Umbilical cord (tissue), 2 donors: ENCODE measurements around the gene TCHHL1. TPM values are rescaled to one million over a fixed set of nuclear protein-coding genes. Genes with fewer than 3 reads are reported as not detected.
A peak's percentile ranks its signal among the peaks of the same experiment; 100 is the strongest.
"Not testable (repeated sequence)": the region's sequence is repeated elsewhere in the genome, so short reads cannot be mapped to it uniquely, and the experiment has no call there.

Experiments used
- DNase-seq: peaks from one replicate; pipeline ENCODE4 v3.0.0-alpha.2; 2015; ENCODE audit warnings: low spot score
- total RNA-seq: library from RNA; depleted of rRNA; stranded (reverse); fragments of >200 nt; gene quantifications from one replicate; pipeline ENCODE4 v1.2.3, GENCODE V29; 2014; ENCODE audit warnings: low replicate concordance; ENCODE audit not compliant: insufficient read depth

The TCHHL1 gene
- total RNA-seq, 1 donor from 2014 or later, result 6.5 TPM

- DNase-seq, result no peak
These were observed 2.1 kb downstream of the TCHHL1 start for GRCh38 chr1:152086760-152087159.

- no peak for DNase-seq
These were observed 4.0 kb downstream of the TCHHL1 start for GRCh38 chr1:152084853-152085252.

DNA sequence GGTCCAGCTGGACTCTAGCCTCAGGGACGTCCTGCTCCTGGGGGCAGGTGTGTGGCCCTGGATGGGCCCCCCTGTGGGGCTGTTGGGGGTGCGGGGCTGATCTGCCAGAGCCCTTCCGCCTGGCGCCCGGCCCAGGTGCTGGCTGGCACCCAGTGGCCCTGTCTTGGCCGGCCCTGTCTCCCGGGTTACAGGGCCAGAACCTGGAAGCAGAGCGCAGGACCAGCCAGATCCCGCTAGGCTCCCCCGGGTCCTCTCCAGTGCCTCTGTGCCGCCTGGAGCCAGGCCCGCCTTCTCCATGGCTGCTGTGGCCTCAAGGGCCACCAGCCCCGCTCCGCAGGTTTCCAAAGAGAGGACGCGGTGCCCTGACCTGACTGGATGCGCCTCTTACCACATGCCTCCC is 7.8 kb downstream of the TCHHL1 start:
- DNase-seq, result not testable (repeated sequence)

DNA sequence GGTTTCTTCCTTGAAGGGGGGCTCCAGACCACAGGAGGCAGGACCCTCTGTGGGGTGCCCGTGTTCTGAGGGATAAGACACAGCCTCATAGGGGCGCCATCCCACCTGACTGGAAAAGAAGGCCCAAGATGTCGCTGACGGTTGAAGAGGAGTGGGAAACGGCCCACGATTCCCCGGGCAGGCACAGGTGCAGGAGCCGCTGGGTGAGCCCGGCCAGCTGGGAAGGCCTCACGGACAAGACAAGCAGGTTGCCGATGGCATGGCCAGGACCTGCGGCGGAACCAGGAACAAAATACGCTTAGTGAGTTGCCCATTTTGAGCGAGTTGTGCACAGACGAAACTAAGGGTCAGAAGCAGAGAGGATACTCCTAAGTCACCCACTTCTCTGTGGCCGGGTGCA is 8.4 kb downstream of the TCHHL1 start:
- not testable (repeated sequence) for DNase-seq

- no peak for DNase-seq
These were observed 9.9 kb downstream of the TCHHL1 start for GRCh38 chr1:152078831-152079441.

DNA sequence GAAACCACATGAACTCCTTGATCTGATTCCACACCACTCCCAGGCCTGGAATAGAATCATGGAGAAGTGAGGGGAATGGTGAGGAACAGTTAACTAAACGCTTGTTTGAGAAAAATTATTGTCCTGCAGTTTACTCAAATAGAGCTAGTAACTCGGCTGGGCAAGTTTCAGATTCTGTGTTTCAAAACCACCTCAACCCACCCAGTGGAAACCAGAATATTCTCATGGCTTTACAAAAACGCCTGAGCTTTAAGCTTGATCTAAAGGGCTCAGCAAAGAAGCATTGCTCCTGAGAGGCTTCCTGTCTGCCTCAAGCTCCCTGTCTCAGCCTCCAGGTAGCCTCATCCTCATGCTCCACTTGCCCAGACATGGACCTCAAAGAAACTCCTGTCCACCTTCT is 16.6 kb downstream of the TCHHL1 start:
- DNase-seq, result no peak

- no peak for DNase-seq
These were observed 17.7 kb downstream of the TCHHL1 start for GRCh38 chr1:152071123-152071522.

- DNase-seq, result no peak
These were observed 20.9 kb downstream of the TCHHL1 start for GRCh38 chr1:152067929-152068328.

- no peak for DNase-seq
These were observed 21.7 kb downstream of the TCHHL1 start for GRCh38 chr1:152067150-152067549.

- no peak for DNase-seq
These were observed 26.9 kb downstream of the TCHHL1 start for GRCh38 chr1:152061952-152062351.

GRCh38 chr1:152053375-152053774 is 35.5 kb downstream of the TCHHL1 start:
- no peak for DNase-seq

- peak; percentile 82 for DNase-seq
These were observed 36.3 kb downstream of the TCHHL1 start for GRCh38 chr1:152052606-152053005.

DNA sequence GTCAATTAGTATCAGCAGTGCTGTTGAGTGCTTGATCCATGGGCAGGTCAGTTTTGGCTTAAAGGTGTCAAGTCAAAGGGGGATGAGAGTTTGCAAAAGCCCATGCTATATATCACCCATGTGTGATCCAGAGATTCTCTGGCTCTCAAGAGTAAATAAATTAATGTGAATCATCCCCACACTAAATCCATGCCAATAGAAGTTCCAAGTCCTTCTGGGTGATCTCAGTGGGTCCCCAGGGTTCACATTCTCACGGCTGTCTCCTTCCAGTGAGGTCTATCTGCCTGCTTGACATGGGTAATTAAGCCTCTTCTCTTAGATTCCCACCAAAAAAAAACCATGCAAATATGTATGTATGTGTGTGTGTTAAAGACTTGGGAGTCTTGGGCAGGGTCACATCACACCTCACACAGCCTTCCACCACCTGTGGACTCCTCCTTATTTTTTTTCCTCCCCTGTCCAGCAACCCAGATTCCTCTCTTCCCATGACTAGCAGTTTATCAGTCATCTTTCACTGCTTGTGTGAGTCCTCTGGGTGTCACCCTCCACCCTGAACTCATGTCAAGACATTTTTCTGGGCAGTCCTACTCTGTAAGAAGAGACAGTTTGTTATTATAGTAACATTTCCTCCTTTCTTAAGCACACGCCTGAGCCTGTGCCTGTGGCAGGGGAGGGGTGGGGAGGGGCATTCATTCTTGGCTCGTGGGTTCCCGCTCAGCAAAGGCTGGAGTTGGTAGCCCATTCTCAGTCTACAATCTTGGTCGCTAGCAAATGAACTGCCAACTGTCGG is 37.8 kb downstream of the TCHHL1 start:
- peak; percentile 20 for DNase-seq

DNA sequence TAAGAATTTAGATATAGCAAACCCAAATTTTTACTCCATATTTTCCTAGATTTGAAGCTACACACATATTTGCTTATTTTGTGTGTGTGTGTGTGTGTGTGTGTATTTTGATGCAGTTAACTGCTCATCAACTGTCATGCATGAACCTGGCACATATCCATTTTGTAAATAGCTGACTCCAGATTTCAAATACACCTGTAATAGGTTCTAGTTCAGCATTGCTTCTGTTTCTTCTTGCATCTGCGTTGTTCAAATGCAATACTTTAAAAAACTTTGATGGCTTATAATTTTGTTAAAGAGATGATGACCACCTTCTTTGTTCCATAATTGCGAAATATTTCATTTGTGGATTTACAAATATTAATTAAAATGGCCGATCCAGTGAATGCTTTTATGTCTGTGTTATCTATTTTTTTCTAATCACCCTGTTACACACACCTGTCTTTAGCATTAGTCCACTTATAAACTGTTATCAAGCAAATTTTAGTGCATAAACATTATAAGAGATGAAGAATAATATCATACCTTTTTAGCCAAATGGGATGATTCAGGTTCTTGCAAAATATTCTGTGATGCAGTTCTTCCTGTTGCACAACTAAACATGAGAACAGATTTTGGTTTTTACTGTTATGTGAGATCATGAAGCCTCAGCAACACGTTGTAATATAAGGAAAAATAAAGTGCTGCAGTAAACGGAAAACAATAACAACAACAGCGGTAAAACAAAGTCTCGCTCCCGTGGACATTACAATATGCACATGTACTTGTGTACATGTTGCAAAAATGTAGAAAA is 39.4 kb downstream of the TCHHL1 start:
- no peak for DNase-seq

DNA sequence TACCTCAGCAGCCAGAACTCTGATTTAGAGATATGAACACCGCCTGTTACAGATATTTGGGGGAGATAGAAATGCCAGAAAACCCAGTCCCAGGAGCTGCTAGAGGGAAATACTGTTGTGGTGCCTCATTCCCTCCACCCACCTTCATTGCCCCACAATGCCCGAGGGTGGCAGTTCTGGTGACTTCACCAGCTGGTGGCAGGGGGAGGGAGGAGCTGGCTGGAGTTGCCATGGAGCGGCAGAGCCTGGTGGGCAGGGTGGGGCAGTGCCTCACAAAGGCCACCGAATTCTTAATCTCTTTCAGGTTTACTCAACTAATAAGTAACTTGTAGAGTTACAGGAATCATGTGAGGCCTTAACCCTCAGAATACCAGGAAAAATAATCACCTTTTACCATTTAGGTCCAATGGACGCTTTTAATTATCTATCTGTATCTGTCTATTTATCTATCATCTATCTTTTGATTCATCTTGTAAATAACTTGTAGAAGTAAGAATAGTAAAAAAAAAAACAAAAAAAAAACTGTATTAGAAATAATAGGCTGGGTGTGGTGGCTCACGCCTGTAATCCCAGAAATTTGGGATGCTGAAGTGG is 40.4 kb downstream of the TCHHL1 start:
- no peak for DNase-seq

DNA sequence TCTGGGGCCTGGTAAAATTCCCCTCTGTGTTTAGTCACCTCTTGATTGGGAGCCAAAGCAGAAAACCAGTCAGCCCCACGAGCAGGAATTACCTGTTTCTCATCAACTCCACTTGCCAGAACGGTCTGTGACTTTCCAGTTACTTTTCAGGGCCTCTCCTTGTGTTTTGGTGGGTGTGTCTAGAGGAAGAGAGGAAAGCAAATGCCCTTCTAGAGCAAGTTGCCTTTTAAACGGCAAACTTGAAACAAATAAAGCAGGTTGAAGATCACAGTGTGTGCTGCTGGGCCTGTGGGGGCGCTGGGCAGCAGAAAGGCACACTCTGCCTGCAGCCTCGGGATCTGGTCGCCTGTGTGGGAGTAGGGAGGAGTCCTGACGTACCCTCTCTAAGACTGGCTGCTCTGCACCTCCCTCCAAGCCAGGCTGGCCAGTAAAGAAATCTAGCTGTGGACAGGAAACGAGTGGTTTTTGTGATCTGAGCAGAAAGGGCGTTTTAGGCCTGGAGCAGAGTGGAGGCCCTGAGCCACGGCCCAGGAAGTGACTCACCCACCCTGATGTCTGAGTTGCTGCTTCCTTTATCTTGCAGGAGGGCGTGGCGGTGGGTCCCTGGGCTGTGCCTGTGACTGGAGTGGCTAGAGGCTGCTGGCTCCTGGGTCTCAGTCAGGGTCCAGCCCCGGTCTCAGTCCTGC is 41.0 kb downstream of the TCHHL1 start:
- peak; percentile 99 for DNase-seq

- DNase-seq, result no peak
These were observed 41.5 kb downstream of the TCHHL1 start for GRCh38 chr1:152047413-152047729.

DNA sequence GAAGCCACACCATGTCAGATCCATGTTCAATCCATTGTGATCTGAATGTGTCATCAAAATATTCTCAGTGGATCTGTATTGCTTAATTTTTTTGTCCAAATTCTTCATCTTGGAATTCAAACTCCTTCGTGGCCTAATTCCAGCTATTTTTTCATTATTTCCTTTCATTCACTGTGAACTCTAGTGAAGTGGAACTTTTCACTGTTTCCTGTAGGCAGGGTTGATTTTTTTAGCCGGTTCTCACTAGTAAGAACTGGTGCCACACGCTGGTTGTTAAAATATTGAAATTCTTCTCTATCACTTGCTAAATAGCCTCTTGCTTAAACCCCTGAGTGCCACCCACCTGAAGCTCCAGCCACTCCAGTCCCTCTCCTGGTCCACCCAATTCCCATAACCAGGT is 44.5 kb downstream of the TCHHL1 start:
- no peak for DNase-seq

DNA sequence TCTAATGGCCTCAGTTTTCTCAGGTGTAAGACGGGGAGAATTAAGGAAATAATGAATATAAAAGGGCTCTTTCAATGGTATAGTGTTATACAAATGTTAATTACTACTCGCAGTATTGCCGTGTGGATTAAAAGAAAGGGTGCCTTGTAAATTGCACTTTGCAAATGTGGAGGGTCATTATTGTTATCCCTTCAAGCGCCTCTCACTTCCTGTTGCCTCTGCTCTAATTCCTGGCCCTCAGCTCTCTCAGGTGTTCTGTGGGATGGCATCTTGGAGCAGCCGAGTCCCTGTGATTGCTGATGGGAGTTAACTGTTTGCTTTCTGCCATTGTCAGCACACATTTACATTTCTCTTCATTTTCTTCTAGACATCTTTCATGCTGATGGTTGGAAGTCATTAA is 45.0 kb downstream of the TCHHL1 start:
- no peak for DNase-seq

DNA sequence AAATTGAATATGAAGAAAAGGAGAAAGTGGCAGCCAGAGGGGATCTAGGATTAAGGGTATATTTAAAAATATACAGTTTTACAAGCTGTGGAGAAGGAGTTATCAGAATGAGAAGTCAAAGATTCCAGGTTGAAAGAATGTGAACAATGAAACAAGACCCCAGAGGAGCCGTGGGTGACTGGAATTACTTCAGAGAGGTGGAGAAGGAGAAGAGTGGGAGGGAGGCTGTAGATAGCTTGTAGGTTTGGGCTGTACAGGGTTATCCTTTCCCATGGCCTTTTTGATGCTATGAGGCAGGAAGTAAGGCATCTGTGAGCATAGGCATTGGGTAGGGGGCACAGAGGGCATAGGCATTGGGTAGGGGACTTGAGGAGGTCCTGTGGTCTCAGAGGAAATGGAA is 46.8 kb downstream of the TCHHL1 start:
- DNase-seq, result no peak

- DNase-seq, result no peak
These were observed 49.0 kb downstream of the TCHHL1 start for GRCh38 chr1:152039886-152040285.

DNA sequence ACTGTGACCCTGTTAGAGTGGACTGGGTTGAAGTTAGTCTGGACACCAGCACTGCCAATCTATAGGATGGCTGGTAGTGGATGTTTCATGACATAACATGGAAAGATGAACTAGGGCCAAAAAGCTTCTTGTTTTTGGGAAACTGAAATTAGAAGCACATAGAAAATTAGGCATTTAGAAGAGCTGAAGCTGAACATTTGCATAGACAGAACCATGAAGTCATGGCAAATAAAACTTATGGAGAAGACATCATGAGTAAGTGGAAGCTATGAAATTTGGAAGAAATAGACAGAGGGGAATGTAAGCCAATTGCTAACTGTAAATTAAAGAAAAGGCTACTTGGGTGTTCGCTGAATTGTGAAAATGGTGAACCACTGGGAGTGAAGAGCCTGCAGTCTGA is 49.4 kb downstream of the TCHHL1 start:
- no peak for DNase-seq
